GM21717 (cell line): ENCODE data around the gene SRRM2.

ENCODE experiments used
- ATAC-seq: cut with Tn5 transposase; IDR thresholded peaks from one replicate; pipeline ENCODE4 v1.9.1; 2021; ENCODE audit warnings: mild to moderate bottlenecking, moderate library complexity; ENCODE audit not compliant: unreplicated experiment

The SRRM2 gene

DNA sequence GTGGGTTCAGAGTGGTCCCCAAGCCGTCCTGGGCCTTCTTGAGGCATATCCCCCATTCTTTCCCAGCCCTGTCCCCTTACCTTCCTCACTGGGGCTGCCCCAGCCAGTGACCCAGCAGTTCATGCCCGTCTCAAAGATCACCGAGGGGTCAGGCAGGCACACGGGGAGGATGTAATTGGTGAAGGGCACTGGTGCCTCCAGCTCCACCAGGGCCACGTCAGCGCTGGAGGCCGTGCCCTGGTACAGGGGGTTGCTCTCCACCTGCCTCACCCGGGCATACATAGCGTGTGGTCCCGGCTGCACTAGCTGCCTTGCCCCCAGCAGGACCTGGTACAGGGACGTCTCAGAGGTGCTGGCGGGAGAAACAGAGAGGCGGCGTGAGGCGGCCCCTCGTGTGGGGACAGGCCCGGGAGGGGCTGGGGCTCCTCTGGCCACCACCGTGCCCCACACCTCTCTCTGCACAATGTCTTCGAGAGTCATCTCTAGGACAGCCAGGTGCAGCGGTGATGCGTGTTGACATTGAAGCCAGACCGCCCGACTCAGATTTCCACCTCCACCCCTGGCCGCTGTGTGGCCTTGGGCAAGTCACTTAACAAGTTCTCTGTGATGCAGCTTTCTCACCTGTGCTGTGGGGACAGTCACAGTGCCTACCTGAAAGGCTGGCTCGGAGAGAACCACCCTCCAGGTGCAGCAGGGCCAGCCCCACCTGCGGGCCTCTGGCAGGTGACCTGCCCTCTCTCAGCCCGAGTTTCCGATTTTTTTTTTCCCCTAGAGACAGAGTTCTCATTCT lies 38.3 kb upstream of the SRRM2 start:
- ATAC-seq, result no peak

DNA sequence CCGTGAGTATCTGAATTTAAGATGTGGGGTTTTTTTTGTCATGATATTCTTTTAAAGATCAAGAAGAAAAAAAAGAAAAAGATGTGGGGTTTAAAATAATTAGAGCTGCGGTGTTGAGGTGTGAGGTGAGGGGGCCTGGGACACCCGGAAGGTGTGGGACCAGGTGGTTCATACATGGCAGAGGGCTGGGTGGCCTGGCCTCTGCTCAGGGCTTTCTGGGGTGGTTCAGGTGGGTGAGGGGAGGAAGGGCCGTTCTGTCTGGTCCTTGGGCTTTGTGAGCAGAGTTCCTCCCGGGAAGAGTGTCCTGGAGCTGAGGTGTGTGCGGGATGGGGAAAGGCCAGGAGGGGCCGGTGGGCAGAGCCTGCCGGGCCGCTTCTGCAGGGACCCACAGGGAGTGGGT lies 37.4 kb upstream of the SRRM2 start:
- no peak for ATAC-seq

DNA sequence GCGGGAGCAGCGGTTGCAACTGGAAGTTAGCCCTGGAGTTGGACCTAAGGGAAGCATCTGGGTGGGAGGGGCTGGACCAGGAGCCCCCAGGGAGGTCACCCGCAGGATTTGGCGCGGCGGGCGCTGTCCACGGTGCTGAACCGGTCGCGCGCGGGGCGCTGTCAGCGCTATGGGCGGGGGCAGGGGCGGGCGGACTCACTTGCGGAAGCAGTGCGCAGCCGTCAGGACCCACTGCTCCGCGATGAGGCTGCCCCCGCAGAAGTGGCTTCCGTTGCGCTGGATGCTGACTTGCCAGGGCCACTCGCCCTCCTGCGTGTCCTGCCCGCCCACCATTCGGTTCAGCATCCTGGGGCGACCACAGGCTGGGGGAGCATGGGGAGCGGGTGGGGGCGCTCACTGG lies 36.9 kb upstream of the SRRM2 start:
- no peak for ATAC-seq

DNA sequence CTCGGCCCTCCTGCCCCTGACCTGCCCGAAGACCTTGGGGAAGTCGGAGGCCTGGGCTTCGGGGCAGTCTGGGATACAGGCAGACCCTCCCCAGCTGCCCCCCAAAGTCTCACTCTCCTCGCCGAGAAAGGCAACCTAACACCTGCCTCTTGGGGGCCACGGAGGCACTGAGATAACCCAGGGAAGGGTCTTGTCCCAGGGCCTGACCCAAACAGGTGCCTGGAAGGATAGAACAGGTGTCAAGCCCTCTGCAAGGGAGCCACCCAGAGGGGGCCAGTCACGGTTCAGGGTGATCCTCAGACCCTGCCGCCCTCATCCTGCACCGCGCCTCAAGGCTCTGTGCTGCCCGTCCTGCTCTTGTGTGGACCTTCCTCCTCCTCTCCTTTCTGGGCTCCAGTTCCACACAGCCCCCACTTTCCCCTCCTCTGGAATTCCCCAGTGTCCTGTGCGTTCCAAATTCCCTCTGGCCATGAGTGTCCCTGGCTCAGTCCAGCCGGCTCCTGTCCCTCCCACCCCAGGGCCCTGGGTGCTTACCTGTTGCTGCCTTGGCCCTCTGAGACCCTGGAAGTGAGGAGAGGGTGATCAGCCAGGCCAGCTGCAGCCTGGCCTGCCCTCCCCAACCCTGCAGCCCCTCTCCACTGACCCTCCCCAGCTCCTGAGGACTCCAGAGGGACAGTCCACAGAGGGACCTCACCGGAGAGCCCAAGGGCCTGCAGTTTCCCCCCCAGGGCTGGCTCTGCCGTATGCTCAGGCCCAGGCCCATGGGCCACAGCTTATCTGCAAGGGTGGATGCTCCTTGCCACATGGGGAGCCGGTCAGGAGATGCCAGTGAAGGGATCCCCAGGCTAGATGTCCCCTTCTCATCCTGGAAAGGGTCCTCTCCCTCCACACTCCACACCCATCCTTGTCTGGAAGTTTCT lies 36.2 kb upstream of the SRRM2 start:
- ATAC-seq, result no peak

DNA sequence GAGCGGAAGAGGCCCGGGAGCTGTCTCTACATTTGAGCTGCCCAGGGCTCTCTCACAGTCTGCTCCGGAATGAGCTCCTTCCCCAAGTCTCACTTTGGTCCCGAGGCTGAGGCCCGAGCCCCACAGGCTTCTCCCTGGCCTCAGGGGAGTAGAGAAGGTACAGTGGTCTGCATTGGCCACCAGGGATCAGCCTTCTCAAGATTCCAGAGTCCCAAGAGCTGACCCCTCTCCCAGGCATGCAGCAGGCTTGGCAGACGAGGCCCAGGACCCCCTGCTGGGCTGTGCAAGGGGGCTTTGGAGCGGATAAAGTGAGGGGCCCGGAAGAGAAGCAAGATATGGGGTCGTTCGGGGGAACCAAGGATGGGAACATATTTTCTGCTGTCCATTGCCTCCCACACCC lies 35.5 kb upstream of the SRRM2 start:
- ATAC-seq, result no peak

DNA sequence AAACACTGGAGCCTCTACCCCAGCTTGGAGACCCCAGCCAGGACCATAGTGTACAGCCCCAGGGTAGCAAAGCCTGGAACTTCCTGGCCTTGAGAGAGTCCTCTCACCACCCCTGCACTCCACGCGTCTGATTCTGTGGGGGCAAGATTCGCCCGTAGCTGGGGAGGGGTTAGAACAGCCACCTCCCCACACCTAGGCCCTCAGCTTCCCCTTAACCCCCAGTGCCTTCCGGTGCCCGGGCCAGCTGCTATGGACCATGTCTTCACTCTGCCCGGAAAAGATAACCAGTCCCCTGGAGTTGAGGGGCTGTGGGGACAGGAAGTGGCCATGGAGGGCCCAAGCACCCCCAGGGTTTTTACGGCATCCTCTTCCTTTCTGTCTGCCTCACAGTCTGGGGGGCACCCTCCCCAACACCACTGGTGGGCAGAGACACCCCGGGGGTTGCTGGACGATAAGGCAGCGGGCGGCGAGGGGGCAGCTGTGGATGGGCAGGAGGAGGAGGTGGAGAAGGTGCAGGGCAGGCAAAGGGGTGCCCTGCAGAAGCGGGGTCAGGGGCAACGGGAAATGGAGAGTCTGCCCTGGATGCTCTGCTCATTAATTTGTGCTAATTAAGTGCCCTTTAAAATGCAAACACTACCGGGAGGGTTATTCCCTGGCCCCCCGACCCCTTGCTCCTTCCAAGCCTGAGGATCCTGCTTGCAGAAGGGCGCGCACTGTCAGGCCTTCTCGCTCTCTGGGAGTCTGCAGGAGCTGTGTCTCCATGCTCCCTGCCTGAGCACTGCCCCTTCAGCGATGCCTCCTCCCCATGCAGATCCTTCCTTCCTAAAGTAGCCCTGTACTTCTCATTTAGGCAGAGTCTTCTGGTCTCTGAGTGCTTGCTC lies 34.8 kb upstream of the SRRM2 start:
- ATAC-seq, result no peak

DNA sequence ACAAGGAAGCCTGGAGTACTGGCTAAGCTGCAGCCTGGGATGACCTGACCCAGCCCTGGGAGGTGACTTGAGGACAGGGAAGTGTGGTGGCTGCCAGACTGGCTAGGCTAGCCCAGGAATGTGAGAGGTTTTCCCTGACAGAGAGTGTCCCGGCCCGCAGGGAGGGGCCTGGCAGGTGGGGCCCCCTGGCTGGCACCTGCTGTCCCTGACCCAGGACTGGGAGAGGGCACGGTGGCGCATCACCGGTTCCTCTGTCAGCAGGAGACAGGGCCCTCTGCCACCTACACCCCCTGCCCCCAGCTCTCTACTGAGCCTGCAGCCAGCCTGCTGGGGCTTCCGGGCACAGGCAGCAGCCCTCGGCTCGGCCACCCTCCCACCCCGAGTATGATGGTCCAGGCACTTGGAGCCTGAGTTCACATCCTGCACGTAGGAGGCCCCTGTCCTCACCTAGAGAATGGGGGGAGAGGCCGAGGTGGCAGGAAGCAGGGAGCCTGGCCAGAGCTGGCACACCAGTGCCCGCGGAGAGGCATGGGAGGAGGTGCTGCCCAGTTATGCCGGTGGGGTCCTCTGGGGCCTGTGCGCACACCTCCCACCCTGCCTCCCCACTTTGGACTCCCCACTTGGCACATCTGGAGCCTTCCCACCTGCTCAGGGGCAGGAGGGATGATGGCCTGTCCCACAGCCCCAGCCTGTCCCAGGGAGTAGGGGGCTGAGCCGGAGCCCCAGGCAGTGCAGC lies 32.9 kb upstream of the SRRM2 start:
- no peak for ATAC-seq

DNA sequence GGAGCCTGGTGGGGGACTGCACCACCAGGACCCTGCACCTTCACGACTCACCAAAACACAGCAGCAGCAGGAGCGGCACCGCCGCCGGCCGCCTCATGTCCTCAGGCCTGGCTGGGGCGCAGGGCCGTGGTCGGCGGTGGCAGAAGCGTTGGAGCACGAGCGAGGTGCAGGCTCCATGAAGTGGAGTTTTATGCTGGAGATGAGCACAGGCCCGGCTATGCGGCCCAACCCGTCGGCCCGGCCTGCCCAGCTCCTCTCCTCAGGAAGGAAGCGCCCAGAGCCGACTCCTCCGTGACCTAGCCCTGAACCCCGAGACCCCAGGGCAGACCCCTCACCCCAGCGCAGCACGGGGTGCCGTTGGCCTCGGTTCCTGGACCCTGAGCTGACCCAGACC lies 32.4 kb upstream of the SRRM2 start, which contains the start of gene PRSS27:
PRSS27 (minus strand) TSS at position 161 of the 394 bp plus-strand sequence; CDS start at position 97, 64 bp downstream.
- ATAC-seq, result no peak

DNA sequence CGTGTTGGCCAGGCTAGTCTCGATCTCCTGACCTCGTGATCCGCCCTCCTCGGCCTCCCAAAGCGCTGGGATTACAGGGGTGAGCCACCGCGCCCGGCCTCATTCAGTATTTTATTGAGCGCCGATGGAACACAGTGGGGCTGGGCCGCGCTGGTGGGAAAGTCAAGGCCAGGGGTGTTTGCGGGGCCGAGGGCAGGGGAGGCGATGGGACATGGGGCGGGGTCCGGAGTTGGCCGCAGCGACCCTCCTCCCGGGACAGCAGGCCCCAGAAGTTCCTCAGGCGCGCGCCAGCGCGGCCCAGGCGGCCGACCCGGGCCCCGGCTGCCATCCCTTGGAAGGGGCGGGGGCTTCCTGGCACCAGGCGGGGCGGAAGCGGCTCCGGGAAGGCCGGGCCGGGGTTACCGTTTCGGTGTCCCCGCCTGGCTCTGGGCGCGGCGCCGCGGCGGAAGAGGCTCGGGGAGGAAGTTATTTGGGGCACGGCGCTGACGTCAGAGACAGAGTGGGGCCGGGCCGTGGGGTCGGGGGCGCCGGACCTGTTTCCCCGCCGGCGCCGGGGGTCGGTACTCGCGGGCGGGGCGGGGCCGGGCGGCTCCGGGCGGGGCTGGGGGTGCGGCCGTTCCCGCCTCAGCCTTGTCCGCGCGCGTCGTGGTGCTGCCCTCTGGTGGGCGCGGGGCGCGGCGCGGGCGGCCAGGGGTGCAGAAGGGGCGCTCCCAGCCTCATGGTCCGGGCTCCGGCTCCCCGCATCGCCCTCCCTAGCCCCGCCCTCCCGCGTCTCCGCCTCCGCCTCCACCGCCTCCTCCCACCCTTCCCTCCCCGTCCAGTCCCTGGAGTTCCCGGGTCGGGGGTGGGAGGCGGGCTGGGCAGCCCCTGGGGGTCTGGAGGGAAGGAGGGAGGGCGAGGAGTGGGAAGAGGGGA lies 31.5 kb upstream of the SRRM2 start:
- ATAC-seq, result peak; percentile 64

DNA sequence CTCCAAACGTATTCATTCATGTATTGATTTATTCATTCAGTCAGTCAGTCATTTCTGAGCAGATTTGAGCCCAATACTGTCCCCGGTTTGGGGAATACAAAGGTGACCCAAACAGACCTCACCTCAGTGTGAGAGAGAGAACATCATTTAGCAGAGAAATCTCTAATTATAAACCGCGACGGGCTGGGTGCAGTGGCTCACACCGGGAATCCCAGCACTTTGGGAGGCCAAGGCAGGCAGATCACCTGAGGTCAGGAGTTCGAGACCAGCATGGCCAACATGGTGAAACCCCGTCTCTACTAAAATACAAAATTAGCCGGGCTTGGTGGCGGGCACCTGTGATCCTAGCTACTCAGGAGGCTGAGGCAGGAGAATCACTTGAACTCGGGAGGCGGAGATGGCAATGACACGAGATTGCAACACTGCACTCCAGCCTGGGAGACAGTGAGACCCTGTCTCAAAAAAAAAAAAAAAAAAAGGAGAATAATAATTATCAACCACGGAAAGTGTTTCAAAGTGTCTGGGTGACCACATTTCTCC lies 30.7 kb upstream of the SRRM2 start:
- peak; percentile 8 for ATAC-seq

DNA sequence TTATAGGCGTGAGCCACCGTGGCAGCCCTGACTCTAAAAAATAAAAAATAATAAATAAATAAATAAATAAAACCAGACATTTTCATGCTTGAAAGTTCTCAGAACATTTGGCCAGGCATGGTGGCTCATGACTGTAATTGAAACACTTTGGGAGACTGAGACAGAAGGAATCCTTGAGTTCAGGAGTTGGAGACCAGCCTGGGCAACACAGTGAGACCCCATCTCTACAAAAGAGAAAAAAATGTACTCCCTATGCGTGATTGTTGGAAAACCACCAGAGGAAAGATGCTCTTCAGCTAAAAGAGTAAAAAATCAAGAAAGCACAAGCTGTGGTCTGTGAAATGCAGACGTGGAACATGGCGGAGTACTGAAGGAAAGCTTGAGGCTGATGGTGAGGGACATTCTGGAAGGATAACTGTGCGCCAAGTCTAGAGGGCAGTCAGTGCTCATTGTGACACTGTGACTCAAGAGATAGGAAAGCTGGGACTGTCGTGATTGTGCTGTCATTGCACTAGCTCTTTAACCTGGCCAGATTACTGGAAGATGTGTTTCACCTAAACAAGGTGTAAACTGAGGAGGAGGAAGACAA lies 28.3 kb upstream of the SRRM2 start:
- ATAC-seq, result no peak

DNA sequence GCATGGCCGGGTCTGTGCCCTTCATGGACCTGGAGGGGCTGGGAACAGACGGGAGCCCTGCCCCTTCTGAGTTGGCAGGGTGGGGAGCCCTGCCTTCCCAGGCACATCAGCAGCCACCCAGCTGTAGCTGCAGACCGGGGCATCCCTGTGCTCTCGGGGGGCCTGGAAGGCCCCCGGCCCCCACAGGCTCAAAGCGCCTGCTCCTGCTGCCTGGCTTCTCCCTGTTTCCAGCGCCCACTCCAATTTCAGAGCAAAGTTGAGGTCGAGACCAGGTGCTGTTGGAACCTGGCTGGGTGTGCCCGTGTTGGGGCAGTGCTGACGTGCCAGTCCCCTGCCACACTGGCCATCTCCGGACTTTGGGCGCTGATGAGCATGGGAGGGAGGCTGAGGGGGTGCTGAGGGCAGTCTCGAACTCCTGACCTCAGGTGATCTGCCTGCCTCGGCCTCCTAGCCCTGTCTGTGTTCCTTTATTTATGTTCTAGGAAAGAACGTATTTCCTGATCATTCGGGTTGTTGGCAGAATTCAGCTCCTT lies 27.6 kb upstream of the SRRM2 start:
- no peak for ATAC-seq

DNA sequence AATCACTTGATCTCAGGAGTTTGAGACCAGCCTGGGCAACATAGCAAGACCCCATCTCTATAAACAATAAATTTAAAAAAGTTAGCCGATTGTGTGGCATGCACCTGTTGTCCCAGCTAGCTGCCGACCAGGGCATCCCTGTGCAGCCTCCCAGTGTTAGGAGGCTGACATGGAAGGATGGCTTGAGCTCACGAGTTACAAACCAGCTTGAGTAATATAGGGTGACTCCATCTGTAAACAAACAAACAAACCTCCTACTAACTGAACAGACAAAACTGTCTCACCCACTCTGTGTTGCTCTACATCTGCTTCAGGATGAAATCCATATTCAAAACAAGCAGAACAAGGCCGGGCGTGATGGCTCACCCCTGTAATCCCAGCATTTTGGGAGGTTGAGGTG lies 25.5 kb upstream of the SRRM2 start:
- no peak for ATAC-seq

DNA sequence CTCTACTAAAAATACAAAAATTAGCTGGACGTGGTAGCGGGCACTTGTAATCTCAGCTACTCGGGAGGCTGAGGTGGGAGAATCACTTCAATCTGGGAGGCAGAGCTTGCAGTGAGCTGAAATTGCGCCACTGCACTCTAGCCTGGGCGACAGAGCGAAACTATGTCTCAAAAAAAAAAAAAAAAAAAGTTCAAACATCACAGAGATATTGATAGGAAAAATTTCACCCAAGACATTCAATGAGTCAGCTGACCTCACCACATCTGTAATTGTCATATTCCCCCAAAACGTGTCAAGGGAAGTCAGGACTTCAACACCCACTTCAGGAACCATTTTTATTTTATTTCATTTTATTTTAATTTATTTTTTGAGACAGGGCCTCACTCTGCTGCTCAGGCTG lies 24.4 kb upstream of the SRRM2 start:
- ATAC-seq, result no peak

DNA sequence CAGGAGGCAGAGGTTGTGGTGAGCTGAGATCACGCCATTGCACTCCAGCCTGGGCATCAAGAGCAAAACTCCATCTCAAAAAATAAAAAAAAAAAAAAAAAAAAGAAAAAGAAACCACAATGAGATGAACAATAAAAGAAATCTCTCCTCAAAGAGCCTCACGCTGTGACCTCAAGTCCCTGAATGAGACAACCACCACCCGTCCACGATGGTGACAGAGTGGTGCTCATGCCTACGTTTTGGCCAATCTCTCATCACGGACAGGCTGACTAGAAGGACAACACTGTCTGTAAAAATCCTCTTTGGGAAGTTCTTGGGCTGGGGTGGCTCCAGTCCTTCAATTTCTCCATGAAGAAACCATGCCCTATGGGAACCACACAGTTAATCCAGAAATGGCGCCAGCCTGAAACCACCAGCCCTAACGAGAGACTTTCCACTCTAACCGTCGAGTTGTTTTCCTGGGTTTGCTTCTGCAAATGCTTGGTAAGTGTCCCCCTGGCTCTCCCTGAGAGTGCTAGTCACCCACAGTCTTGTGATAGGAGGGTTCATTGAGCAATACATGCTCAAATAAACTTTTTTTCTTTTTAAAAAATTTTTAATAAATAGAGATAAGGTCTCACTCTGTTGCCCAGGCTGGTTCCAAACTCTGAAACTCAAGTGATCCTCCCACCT lies 17.5 kb upstream of the SRRM2 start:
- ATAC-seq, result no peak

DNA sequence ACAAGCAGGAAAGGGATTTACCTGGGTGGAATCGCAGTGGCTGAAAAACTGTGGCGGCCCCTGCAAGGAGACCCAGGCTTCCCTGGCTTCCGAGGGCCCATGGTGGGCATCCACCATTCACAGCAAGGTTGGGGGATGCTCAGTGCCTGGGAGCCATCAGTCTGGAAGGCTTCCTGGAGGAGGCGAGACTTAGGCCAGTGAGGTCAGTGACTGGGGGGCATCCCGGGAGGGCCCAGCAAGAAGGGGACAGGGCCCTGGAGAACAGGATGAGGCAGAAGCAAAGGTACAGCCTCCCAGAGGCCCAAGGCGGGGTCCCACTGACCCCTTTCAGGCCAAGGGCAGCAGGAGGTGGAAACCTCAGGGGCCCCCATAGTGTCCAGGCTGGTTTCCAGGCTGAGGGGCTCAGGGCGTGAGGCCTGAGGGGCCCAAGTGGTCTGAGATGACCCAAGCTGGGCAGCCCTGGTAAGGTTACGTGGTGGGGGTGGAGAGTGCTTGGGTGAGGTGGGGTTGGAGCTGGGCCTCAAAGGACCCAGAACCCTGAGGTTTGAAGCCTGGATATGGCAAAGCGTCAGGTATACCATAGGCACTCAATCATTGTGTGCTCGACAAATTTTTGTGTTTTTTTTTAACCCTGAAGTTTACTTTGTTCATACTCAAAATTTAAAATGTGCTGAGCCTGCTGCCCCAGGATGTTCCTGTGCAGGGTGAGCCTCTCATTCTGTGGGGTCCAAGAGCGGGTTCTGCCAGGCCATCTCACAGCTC lies 15.8 kb upstream of the SRRM2 start:
- no peak for ATAC-seq

DNA sequence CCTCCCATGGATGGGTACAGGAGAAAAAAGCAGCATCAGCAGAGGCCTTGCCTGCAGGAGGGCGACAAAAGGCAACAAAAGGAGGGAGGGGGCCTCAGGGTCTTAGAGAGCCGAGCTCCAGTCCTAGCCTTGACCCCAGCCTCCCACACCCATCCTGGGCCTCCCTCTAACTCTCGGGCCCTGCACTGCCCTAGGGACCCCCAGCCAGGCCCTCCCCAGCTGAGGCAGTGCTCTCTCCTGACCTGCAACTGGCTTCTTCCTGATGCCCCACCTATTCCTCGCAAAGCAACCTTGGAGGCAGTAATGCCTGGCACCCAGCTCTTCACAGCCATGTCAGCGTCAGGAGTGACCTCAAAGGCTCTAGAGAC lies 15.2 kb upstream of the SRRM2 start:
- ATAC-seq, result no peak
